ENCODE results near the gene STX18.
"Not testable (repeated sequence)": the region's sequence is repeated elsewhere in the genome, so short reads cannot be mapped to it uniquely, and the experiment has no call there.

STX18 gene

GRCh38 chr4:4507923-4508322 lies 33.9 kb downstream of the STX18 start:
- DNase-seq, result no peak

- DNase-seq, result no peak
These were observed 34.4 kb downstream of the STX18 start for GRCh38 chr4:4507403-4507802.

DNA sequence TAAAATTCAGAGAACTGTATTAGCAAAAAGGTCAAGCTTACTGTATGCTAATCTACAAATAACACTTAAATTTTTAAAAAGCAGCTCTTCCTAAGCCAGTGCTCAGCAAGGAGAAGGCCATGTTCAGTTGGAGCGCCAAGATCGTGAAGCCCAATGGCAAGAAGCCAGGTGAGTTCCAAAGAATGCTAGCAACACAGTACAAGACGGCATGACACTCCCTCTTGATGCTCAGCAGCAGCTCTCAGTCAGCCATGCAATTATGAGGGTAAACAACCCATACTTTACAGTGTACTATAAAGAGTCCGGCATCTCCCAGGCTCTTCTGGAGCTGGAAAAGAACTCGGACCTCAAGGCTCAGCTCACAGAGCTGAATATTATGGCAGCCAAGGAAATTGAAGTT lies 34.9 kb downstream of the STX18 start:
- no peak for DNase-seq

DNA sequence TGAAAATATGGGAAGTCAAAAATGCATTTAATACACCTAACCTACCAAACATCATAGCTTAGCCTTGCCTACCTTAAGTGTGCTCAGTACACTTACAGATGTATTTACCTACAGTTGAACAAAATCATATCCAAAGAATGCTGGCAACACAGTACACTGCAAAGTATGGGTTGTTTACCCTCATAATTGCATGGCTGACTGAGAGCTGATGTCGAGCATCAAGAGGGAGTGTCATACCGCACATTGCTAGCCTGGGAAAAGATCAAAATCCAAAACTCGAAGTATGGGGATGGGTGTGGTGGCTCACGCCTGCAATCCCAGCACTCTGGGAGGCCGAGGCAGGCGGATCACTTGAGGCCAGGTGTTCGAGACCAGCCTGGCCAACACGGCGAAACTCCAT lies 36.6 kb downstream of the STX18 start:
- DNase-seq, result not testable (repeated sequence)

DNA sequence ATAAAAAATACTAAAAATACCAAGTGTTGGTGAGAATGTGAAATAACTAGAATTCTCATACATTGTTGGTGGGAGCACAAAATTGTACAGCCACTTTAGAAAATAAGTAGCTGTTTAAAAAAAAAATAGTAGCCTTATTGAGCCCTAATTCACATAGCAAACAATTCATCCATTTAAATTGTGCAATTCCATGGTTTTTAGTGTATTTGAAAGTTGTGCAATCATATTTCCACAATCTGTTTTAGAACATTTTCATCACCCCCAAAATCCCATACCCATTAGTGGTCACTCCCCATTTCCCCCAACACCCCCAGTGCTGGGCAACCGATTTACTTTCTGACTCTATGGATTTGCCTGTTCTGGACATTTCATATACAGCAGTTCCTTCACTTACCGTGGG lies 37.1 kb downstream of the STX18 start:
- DNase-seq, result no peak

GRCh38 chr4:4502694-4503311 lies 39.0 kb downstream of the STX18 start:
- peak; percentile 37 for DNase-seq

- DNase-seq, result no peak
These were observed 40.2 kb downstream of the STX18 start for GRCh38 chr4:4501679-4502078.

- no peak for DNase-seq
These were observed 42.3 kb downstream of the STX18 start for GRCh38 chr4:4499438-4500123.

DNA sequence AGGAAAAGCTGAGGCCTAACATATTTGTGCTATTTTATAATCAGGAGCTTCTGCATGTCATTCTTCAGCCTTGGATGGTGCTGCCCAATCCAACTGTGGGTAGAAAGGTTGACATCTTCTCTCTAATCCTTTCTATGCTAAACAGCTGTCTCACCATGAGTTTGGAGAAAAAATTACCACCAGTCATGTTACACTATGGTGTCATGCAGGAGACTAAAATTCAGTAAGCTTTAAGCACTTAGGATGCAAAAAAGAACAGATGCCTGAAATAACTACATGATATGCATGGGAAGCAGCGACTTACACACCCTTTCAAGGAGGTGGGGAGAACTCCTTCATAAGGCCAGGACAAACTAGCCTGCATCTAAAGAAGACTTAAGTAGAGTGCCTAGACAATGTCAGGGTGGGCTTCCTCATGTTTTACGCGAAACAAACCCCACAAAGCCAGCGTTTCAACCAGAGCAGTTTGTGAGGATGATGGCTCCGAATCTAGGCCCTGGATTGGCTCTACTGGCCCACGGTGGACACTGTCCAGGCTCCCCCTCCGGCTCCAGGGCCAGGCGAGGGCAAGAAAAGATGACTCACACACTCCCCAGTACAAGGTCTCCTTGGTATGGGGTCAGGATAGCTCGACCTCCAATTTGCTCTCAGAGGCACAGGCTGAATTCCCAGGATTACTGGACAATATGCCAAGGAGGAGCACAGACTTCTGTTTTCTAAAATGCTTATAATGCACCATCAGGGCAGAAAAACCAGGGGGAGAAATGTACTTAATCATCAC lies 45.1 kb downstream of the STX18 start:
- DNase-seq, result no peak

DNA sequence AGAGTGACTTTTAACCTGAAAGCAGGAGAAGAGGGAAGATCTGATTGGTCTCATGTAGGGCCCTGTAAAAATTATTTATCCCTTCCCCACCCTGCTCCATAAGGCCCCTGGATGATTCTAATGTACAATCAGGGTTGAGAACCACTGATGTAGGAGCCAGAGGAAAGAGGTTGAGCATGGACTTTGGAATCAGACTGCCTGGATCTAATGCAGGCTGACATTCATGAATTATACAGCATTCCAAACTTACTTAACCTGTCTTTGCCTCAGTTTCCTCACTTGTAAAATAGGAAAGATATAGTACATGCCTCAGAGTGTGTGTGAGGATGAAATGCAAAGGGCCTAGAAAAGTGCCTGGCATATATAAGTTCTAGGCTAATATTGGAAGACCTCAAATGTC lies 47.0 kb downstream of the STX18 start:
- no peak for DNase-seq

DNA sequence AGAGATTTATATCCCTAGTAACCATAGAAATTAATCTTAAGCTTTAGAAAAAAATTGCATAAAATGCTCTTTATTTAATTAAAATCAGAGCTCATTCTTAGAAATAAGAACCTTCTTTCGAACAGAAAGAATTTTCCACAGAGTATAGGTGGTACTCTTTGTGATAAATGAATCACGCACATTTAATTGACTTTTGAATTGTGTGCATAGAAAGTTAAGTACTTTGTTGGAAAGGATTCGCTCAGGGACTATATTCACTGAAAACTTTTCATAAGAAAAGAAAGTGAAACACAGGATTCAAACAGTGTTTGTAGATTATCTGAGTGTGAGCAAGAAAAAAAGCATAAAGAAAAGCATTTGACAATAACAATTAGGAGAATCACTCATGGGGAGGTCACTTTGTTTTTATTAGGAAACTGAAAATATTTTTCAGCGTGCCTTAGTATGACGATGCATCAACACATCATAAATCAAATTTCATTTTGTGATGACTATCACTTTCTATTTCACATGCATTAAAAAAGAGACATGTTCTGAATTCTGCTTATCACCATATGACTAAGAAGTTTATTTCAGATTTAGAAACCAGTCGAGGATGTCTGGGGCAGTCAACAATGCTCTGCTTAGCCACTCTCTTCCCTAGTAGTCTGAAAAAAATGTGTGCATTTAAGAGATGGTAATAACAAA lies 49.5 kb downstream of the STX18 start:
- DNase-seq, result peak; percentile 68

DNA sequence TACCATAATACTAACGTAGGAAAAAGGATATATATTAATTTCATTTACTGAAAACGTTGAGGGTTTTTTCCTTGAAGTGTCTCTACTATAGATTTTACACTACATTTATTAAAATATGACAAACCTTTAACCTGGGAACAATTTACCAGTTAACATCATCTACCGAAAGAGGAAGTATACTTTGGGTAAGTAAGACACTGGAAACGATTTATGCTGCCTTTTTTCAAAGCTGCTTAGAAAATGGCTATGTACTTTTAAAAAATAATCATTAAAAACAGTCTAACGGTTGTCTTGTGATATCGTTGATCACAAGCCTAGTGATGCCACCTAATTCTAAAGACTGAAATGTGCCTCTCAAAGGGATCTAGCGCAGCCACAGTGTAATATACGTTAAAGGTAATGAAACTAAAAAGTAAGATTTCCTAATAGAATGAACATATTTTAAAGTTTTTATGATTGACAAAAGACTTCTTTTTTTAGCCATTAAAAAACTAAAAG lies 50.4 kb downstream of the STX18 start:
- no peak for DNase-seq

GRCh38 chr4:4490816-4491215 lies 51.0 kb downstream of the STX18 start:
- no peak for DNase-seq

DNA sequence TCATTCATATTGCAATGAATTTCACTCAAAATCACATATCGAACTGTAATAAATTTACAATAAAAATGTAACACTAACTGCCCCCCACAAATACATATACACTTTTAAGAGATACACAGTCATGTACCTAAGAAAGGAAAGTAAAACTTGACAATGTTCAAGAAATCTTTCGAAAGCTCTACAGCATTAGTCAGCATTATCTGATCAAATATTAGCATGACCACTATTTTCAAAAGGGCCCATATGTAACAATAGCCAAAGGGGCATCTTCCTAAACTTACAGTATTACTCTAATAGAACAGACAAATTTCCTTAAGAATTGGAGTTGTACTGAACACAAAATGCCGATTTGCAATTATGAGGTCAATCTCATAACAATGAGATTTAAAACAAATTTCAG lies 51.8 kb downstream of the STX18 start:
- DNase-seq, result no peak

DNA sequence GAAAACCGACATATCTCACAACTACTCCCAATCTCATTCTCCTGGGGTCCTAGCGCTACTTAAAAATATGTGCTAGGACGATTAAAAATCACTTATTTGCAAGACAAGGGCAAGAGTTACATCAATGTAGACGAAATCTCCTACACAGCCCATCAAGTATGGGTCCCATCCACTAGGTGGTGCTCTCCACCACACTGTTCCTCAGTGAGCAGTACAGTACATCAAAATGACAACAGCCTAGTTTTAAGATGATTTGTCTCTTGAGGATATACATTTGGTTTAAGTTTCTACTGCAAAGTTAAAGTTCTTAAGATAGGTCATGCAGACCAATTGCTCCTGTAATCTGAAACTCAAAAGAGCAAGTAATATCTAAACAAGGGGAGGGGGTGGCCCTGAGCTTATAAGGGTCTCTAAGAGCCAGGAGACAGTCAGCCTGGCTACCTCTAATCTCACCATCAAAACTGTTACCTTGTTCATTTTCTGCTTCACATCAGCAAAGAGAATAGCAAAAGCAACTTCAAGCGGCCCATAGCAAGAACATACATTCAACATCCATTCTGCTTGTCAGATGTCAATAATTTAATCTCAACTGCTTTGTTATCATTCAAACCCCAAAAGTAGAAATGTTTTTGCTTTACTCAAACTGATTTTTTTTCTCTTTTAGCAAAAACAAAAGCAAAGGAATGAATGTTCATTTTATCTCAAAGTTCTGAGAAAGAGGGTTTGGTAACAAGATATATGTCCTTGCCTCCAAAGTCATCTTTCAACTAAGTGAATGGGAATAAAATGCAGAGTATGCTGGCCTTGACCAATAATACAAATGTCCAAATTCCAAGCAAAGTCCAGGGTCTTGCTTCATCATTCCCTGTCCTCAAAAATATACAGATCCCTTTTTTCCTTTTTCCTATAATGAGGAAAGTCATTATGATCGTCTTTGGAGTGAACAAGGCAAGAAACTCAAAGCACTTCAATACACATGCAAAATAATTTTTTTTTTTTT lies 53.1 kb downstream of the STX18 start:
- DNase-seq, result peak; percentile 80

GRCh38 chr4:4486969-4487368 lies 54.9 kb downstream of the STX18 start:
- no peak for DNase-seq

- no peak for DNase-seq
These were observed 56.0 kb downstream of the STX18 start for GRCh38 chr4:4485806-4486205.

DNA sequence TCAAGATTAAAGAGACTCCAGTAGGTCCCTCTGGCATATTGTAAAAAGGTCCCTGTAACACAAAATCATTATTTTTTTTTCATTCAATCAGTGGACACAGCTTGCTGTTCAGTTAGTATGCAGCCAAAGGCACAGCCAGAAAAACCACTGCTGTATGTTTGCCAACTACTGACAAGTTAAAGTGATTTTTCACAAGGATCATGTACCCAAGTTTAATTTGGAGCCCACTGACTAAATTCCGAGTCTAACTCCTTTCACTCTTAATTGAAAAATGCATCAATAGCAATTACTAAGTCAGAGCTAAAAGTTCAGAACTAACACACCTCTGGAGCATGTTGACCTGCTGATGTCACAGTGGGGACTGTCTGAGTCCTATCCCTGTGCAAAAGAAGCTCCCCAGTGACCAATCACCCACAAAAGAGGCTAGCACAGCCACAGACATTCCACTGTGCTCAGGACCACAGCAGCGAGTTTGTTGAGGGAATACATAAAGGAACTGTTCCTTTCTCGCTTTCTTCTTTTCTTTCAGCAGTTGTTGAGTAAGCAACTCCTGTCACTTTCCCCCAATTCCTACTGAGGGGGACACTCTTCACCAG lies 60.4 kb downstream of the STX18 start:
- DNase-seq, result no peak

GRCh38 chr4:4480685-4481398 lies 61.0 kb downstream of the STX18 start:
- DNase-seq, result no peak

- no peak for DNase-seq
These were observed 61.6 kb downstream of the STX18 start for GRCh38 chr4:4480205-4480604.

- no peak for DNase-seq
These were observed 62.5 kb downstream of the STX18 start for GRCh38 chr4:4479366-4479765.
